HL-60 (cell line): ENCODE data around the gene TGM1.

Experiments used
- GABPA ChIP-seq: IDR thresholded peaks from 2 replicates; pipeline ENCODE4 v1.6.1; 2012; ENCODE audit warnings: low read depth
- POLR2AphosphoS5 ChIP-seq: IDR thresholded peaks from 2 replicates; pipeline ENCODE4 v1.6.1; 2012; ENCODE audit warnings: low read depth
- SPI1 ChIP-seq: IDR thresholded peaks from 2 replicates; pipeline ENCODE4 v1.6.1; 2012; ENCODE audit warnings: low read depth, mild to moderate bottlenecking, borderline replicate concordance
- TF ChIP-seq, protein P1 (sequence below): IDR thresholded peaks from one replicate; pipeline ENCODE4 v1.5.1; 2011; ENCODE audit warnings: low read length, control low read depth, inconsistent platforms; ENCODE audit not compliant: insufficient read depth
- TF ChIP-seq, protein P2 (sequence below): IDR thresholded peaks from 2 replicates; pipeline ENCODE4 v1.6.1; 2012; ENCODE audit warnings: low read depth; ENCODE audit not compliant: insufficient replicate concordance

GRCh38 chr14:24280797-24281460 lies 18.0 kb upstream of the TGM1 start:
- TF ChIP-seq POLR2AphosphoS5 (no peak), SPI1 (no peak), GABPA (no peak)
- TF ChIP-seq, protein P1, sequence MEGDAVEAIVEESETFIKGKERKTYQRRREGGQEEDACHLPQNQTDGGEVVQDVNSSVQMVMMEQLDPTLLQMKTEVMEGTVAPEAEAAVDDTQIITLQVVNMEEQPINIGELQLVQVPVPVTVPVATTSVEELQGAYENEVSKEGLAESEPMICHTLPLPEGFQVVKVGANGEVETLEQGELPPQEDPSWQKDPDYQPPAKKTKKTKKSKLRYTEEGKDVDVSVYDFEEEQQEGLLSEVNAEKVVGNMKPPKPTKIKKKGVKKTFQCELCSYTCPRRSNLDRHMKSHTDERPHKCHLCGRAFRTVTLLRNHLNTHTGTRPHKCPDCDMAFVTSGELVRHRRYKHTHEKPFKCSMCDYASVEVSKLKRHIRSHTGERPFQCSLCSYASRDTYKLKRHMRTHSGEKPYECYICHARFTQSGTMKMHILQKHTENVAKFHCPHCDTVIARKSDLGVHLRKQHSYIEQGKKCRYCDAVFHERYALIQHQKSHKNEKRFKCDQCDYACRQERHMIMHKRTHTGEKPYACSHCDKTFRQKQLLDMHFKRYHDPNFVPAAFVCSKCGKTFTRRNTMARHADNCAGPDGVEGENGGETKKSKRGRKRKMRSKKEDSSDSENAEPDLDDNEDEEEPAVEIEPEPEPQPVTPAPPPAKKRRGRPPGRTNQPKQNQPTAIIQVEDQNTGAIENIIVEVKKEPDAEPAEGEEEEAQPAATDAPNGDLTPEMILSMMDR, result no peak
- TF ChIP-seq, protein P2, sequence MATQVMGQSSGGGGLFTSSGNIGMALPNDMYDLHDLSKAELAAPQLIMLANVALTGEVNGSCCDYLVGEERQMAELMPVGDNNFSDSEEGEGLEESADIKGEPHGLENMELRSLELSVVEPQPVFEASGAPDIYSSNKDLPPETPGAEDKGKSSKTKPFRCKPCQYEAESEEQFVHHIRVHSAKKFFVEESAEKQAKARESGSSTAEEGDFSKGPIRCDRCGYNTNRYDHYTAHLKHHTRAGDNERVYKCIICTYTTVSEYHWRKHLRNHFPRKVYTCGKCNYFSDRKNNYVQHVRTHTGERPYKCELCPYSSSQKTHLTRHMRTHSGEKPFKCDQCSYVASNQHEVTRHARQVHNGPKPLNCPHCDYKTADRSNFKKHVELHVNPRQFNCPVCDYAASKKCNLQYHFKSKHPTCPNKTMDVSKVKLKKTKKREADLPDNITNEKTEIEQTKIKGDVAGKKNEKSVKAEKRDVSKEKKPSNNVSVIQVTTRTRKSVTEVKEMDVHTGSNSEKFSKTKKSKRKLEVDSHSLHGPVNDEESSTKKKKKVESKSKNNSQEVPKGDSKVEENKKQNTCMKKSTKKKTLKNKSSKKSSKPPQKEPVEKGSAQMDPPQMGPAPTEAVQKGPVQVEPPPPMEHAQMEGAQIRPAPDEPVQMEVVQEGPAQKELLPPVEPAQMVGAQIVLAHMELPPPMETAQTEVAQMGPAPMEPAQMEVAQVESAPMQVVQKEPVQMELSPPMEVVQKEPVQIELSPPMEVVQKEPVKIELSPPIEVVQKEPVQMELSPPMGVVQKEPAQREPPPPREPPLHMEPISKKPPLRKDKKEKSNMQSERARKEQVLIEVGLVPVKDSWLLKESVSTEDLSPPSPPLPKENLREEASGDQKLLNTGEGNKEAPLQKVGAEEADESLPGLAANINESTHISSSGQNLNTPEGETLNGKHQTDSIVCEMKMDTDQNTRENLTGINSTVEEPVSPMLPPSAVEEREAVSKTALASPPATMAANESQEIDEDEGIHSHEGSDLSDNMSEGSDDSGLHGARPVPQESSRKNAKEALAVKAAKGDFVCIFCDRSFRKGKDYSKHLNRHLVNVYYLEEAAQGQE, result no peak
